Stimulated activated CD4-positive, alpha-beta T cell treated with anti-CD3 and anti-CD28 coated beads, Interleukin-15, amount 100 ng/mL, for 1 hour (primary cell): ENCODE results near the gene DRGX.

Experiments
- DNase-seq, 2 donors: peaks; one replicate each; pipeline ENCODE4 v3.0.0-alpha.2; 2020; ENCODE audit warnings: low read depth in 1 of 2, low spot score in 1 of 2

The DRGX gene

DNA sequence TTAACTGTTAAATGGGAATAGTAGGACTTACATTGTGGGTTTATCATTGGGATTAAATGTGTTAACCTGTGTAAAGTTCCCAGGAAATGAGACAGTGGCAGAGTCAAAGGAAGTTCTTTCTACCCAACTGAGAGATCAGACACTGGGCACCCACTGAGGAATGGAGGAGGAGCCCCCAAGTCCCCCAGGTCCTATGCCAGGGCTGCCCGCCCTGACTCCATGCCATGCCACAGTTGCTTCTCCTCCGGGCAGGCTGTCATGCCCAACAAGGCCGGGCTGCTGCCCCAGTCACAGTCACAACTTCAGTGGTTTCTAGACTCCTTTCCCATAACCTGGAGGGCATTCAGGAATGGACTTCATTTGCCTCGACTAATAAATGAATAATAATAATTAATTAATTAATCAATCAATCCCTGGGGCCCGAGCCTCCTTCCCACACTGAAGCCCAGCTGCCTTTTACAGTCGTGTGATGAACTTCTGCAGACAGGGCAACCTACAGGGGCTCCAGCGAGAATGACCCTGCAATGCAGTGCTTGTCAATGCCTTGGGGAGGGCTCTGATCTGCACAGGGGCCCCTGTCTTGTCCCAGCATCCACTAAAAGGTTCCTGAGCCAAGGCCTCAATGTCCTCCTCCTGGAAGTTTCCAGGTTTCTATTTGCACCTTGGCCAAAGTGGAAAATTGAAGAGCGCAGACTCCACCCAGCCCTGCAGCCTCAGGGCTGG is 32.4 kb downstream of the DRGX start:
- no peak for DNase-seq

DNA sequence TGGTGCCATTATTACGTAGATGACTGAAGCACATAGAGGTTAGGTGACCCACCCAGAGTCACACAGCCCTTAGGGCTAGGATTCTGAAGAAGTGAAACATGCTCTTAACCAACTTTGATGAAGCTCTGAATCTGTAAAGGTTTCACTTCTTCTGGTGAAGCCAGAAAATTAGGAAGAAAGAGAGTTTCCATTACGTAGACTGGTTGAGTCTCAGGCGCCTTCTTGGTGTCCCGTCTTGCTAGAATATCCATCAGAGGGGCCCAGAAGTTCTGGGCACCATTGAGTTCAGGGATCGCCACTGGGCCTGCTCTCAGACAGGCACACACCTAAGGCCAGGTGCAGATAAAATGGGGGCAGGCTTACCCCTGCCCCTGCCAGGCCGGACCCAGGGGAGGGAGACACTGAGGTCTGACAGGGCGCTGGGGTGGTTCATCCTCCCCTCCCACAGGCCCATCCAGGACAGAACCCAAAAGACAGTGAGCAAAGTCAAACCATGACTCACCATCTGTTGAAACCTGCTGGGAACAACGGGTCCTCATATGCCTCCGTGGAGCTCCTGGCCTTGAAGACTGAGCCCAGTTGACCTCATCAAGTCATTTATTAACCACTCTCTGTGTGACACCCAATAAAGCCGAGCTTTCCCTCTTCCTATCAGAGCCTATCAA is 33.2 kb downstream of the DRGX start:
- no peak for DNase-seq

DNA sequence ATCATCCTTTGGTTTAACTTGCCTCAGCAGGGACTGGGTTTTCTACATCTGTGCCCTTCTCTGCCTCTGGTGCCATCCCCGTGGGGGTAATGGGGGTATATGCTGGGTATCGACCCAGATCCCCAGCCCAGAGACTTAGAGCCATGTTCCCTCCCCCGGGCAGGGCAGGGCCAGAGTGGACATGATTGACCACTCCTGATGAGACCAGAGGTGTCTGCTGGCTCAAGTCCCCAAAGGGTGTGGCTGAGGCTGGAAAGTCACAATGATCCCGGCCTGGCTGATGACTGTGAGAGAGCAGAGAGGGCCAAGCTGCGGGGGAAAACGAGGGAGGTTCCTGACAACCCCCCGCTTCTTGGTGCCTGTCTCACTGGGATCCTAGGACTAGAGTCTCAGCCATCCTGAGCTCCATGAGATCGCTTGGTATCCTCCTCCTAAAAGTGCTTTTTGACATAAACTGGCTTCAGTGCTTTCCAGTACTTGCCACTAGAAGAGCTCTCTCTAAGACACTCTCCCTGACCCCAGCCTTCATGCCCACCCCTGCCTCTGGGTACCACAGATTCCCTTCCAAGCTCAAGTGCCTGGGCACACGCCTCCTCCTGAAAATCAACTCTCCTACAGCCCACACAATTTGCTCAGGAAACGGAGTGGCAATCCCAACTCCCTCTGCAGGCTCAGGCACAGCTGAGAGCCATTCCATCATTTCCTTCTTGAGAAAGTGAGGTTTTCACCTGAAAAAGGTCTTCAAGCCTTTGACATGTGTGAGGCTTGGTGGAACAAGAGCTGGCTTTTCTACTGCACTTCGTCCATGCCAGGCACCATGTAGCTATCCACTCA is 33.9 kb downstream of the DRGX start:
- no peak for DNase-seq

DNA sequence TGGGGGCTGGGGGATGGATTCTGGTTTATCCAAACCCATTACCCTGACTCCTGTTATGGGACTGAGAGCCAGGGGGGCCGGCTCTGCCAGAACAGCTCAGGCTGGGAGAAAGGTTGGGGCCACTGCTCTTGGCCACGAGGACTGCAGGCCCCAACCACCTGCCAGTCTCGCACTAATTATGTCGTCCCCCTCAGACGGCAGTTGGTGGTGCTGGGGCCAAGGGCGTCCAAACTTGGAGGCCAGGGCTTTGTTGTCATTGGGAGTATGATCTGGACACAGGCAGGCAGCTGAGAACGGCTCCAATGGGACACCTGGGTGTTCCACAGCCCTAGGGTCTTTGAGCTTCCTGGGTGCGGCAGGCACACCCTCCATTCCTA is 34.7 kb downstream of the DRGX start:
- DNase-seq: no peak

DNA sequence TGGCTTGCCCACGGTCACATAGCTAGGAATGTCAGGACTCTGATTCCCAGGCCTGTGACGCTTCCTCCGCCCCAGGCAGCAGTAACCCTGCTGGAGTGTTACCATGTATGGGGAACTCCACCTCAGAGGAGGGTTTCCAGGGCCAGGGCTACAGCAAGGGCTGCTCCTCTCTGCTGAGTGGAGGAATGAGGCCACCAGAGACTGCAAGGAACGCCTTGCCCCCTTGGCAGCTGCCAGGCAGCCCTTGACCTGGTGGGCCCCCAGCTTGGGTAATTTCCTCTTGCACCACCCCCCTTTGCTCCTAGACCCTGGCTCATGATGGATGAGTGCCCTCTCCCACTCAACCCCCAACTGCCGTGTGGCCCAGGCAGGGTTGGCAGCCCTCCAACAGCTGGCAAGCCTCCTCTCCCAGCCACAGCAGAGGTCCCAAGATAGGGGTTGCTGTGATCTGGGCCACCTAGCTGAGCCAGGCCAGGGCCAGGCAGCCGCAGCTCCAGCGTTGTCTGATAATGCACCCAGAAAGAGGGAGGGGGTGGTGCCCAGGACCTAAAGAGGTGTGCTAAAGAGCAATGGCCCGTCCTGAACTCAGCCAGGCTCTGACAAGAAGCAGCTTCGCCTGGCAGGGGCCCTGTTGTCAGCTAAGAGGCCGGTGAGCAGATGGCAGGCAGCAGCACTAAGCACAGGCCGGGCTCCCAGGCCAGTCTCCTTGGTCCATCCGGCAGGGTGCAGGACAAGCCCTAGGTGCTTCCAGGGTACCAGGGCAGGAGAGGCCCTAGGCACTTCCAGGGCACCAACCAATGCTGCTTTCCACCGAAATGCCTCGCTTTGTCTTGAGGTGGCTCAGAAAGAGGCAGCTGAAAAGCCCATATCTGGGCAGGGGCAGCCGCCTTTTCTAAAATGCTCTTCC is 35.4 kb downstream of the DRGX start:
- DNase-seq: no peak

DNA sequence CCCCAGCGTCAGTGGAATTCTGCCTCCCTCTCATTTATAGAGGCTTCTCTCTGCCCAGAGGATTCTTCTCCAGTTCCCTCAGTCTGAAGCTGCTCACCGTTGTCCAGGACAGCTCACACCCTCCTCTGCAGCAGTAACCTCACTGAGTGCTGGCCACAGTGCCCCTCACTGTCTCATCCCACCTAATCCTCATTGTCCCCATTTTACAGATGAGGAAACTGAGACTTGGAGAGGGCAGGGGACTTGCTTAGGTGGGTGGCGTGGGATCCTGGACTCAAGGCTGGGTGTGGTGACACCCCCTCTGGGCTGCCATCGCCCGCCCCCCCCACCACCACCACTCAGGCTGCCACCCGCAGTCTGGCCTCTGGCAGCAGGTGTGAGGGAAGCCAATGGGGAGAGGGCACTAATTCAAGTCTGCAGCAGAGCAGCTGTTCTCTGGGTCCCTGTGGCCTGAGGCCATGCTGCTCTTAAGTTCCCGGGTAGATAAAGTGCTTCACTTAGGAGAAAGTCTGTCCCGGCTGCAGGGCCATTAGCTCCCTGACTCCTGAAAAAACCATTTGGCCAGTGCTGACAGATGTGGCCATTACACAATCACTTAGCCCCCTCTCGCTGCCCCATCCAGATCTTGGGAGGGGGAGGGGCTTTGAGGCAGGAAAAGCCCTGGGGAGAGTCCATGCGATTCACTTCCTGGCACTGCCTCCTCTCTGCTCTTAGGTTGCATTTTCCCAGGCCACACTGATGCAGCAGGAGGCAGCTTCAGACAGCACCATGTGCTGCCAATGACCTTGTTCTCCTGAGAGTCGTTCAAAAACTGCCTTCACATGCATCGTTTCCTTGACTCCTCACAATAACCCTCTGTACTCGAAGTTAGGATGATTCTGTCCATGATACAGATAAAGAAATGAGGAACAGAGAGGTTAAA is 36.3 kb downstream of the DRGX start:
- no peak for DNase-seq

DNA sequence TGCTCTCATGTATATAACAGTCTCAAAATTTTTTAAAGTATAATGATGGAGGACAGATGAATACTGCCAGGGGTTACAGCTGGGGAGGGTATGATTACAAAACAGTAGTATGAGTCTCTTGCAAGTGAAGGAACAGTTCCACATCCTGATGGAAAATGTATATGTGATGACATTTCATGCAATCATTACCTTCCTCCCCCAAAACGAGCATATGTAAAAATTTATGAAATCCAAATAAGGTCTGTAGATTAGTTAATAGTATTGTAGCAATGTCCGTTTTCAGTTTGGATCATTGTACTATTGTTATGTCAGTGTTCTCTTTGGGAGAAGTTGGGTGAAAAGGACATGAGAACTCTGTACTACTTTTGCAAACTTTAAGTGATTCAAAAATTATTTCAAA is 38.0 kb downstream of the DRGX start:
- DNase-seq: no peak

DNA sequence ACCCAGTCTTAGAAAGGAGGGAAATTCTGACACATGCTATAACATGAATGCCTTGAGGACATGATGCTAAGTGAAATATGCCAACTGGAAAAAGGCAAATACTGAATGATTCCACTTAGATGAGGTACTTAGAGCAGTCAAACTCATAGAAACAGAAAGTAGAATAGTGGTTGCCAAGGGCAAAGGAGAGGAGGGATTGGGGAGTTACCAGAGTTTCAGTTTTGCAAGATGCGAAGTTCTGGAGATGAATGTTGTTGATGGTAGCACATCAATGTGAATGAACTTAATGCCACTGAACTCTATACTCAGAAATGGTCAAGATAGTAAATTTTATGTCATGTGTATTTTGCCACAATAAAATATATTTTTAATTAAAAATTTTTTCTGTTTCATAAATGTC is 38.9 kb downstream of the DRGX start:
- DNase-seq: no peak

DNA sequence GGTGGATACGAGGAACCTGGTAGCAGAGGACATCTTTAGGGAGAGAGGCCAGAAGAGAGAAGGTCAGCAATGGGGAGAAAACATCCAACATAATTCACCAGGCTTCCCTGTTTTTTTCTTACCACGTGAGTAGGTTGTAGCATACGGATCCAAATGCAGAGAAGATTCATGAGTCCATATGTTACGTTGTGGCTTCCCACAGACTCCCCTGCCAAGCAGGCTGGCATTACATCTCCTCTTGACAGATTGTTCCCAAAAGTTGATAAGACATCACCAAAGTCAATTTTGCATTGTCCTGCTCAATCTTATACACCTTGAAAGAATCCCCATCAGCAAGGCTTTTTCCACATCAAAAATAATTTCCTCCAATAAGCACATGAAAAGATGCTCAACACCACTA is 39.7 kb downstream of the DRGX start:
- no peak for DNase-seq

DNA sequence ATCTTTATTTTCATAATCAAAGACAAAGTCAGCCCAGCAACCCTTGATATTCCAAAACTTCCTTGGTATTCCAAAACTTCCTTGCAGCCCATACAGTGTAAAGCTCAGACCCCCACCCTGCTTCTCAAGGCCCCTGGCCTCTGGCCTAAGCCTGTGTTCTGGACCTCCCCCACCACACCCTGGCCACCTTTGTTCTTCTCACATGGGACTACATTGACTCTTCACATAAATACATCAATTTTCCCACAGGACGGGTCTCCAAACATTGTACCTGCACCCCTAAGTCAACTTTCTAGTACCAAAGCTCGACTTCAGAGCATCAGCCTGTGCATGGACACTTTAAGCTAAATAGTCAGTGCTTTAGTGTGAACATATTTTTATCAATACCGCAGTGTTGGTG is 40.7 kb downstream of the DRGX start:
- DNase-seq: no peak

DNA sequence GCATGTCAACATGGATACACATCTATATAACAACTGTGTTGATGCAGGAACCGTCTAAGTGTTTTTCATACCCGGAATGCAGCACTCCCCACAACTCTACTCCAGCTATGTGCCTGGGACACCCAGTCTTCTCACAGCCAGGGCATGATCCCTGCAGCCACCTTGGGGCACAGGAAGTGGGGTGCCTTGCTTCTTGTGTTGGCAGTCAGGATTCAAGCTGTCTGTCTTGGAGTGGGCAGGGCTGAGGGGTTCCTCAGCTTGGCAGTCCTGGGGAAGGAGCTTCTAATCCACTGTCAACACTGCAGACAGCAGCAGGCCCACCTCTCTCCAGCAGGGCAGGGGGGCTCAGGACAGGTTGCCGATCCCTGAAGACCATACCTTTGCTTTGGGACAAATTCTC is 41.3 kb downstream of the DRGX start:
- DNase-seq: no peak

DNA sequence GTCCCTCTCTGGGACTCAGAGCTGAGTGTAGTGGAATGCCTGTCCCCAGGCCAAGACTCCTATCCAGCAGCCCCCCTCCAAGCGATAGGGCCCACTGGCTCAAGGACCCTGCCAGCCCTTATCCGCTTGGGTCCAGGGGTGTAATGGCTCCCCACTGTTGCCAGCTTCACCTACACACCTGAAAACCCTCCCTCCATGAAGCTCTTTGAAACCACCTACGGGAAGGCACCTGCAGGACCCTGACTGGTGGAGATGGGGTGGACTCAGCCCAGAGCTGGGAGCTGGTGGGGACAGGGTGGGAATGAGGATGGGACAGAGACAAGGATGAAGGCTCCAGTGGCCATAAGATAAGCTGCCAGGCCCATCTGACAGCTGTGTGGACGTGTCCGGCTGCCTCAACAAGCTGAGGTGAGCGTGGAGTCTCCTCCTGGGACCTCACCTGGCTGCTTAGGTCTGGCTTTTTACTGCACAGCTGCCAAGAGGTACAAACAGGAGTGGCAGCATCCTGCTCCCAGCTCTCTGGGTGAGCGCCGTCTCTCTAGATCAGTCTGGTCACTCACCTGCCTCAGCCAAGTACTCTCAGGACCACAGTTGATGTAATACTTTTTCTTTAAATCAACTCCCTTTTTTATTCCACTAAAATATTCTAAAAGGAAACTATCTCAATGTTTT is 41.9 kb downstream of the DRGX start:
- no peak for DNase-seq

DNA sequence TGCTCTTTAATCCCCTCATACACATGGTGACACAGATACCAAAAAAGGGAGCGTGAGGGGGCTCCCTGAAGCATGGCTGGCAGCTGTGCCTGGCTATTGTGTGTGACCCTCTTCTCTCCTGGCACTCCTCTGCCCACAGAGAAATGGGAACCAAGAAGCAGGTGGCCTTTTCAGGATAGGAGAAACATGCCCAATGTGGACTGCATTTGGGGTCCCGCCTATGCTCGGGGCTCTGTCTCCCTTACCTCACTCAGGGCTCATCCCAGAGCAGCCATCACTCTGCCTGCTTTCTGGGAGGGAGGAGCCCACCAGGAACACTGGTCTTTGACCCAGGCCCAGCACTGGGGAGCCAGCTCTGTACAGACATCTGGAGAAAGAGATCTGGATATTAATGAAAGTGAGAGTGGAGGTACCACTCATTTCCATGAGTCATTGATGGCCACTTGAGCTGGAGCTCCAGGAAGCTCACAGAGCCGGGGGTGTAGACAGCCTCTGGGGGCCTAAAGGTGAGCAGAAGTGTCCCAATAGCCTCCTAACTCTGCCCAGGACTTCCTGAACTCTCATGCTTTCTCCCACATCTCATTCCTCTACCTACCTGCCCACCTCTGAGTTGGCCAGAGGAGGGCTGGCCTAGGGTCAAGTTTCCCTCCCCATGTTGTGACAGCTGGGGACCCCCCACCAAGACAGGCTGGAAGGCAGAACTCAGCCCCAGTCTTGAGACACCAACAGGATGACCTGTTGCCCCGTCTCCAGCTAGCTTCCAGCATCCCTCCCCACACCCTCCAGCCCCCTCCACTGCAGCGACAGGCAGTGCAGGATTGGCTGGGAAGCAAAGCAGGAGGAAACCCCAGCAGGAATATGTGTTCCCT is 42.6 kb downstream of the DRGX start:
- DNase-seq: no peak

DNA sequence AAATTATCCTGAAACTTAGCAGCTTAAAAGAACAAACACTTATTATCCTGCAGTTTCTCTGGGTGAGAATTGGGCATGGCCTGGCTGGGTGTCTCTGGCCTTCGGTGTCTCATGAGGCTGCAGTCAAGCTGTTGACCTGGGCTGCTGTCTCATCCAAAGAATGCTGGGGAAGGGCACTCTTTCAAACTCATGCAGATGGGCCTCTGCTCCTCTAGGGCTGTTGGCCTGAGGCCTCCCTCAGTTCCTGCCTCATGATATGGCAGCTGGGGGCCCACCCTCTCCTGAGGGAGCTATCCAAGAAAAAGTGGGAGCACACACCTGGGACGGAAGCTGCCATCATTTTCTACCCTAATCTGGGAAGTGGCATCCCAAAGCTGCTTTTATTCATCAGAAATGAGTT is 43.6 kb downstream of the DRGX start:
- no peak for DNase-seq

DNA sequence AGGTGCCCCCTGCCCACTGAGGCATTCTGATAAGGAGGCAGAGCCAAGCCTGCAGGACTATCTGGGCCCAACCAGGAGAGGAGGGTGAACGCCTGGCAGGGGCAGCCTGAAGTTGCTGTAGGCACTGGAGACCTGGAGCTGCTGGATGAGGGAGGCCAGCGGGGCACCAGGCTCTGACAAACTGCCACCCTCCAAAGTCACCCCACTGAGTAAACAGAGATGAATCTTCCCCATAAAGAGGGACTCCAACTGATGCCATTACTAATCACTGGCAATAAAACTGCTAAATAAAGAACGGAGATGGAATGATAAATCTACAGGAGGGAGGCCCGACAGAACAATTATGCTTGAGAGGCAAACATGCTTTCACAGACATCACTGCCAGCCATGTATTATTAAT is 44.2 kb downstream of the DRGX start:
- DNase-seq: no peak

DNA sequence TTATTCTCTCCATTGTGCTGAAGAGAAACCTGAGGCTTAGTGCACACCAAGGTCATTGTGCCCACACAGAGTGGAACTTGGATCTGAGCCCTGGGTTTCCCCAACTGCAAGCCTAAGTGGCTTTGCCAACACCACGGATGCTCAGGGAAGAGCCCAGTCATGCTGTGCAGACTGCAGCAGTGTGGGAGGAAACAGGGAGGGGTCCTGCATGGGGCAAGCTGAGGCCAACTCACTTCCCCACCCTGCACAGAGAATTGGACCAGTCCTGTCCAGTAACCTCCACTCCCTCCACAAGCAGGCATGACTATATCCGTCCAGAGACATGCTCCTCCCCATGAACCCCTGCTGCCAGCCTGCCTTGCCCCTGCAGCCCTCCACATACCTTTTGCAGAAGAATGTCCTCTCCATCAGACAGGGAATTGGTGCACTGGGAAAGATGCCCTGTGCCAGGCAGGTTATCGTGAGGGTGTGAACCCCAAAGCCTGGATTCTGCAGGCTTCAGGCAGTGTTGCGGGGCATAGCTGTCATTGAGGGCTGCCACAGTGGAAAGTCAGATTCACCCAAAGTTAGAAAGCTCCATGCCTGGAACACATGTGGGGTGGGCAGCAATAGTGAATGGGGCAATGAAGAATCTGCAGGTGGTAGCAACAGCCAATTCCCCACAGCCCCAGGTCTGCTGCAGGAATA is 44.9 kb downstream of the DRGX start:
- no peak for DNase-seq

DNA sequence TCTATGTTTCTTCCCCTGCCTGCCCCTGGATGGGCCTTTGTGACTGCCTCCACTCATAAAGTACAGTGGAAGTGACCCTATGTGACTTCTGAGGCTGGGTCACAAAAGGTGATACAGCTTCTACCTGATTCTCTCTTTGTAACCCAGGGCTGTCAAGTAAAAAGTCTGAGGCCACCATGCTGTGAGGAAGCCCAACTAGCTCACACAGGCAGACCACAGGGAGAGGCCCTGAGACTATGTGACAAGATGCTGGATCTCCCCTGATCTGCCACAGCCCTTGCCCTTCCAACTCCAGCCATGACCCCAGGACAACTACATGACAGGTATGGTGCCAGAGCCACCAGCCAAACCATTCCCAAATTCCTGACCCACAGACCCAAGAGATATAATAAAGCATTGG is 45.8 kb downstream of the DRGX start:
- DNase-seq: no peak

DNA sequence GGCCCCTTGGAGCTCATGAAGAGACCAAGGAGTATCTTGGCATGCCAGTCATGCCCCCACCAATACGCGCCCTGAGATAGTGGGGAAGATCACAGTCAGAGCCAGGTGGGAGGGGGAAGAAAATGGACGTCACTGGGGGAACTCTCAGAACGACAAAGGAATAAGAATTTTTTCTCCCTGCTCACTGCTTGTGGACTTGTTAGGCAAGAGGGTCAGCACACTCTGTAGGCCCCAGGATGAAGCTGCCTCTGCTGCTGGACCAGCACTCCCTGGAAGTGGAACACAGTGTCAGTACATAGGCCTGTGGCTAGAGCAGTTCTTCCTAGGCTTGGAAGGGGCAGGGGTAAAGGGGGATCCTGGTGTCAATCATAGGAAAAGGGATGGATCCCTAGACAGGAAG is 46.5 kb downstream of the DRGX start:
- DNase-seq: no peak
